ENCODE data around the gene GNL3. TPM values are rescaled to one million over a fixed set of nuclear protein-coding genes. Genes with fewer than 3 reads are reported as not detected.

The GNL3 gene
- polyA plus RNA-seq, 3 donors from 2014 or later = 27.4 to 43.3 (median 28.0) TPM

- peak in 2 of 3 donors; percentile 23 to 30 for DNase-seq
- Mint-ChIP-seq H3K4me3 (no peak overlapping the region), H3K36me3 (peaks cover 27 to 38% (median 31%) of the 10 kb centered on the region in 3 donors), H3K27me3 (ENCODE audit: low read depth in 3 of 3) (no peaks in the 10 kb centered on the region), H3K4me1 (no peaks in the 10 kb centered on the region), H3K9me3 (no peaks in the 10 kb centered on the region), H3K27ac (peak overlapping the region in 1 of 6 donors; percentile 45)
These were observed 56.7 kb downstream of the GNL3 start for GRCh38 chr3:52742418-52743041.

DNA sequence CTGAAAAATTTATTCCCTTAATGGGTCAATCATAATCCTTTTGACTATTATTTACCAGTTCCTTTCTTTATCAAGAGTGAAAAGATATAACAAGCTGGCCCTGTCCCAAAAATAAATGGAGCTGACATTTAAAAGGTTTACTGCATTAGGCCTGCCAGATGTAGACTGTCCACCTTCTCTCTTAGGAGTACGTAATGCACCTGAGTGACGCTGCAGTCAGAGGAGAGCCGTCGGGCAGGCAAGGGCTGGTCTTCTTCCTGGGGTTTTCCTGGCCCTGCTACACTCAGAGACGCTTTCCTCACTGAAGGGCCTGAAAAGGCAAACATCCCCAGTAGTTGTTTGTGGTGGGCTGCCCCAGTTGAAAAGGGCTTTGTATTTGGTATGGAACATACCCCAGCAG, 57.3 kb downstream of the GNL3 start:
- Mint-ChIP-seq H3K27ac (no peak overlapping the region), H3K36me3 (peaks cover 27 to 37% (median 31%) of the 10 kb centered on the region in 3 donors), H3K4me3 (no peak overlapping the region), H3K27me3 (ENCODE audit: low read depth in 3 of 3) (peaks cover 0 to 1% (median 0%) of the 10 kb centered on the region in 3 donors), H3K9me3 (no peaks in the 10 kb centered on the region), H3K4me1 (no peaks in the 10 kb centered on the region)
- DNase-seq = no peak

DNA sequence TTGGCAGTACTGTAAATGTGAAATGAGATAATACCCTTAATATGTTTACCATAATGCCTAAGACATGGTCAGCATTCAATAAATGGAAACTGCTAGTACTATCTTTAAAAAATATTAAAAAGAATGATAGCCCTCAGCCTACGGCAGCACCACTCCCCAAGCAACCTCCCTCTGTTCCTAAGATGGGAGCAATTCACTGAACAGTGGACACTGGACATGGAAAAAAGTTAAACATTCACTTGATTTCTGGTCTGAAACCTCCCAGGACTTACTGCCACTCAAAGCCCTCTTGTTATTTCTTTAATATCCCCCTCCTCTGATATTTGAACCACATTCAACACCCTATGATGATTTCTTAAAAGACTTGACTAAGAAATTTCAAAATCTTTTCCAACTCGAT, 57.9 kb downstream of the GNL3 start:
- Mint-ChIP-seq H3K27me3 (ENCODE audit: low read depth in 3 of 3) (peaks cover 0 to 1% (median 0%) of the 10 kb centered on the region in 3 donors), H3K4me3 (no peak overlapping the region), H3K4me1 (no peaks in the 10 kb centered on the region), H3K27ac (peak overlapping the region in 1 of 6 donors; percentile 40), H3K9me3 (no peaks in the 10 kb centered on the region), H3K36me3 (peaks cover 32 to 42% (median 36%) of the 10 kb centered on the region in 3 donors)
- no peak for DNase-seq

Other genes with a start within 250 kb of the GNL3 start
- not detected for gene SEMA3G, start 240.9 kb upstream of the GNL3 start, polyA plus RNA-seq
- not detected for gene TNNC1, start 232.0 kb upstream of the GNL3 start, polyA plus RNA-seq
- gene NISCH, start 230.4 kb upstream of the GNL3 start, polyA plus RNA-seq = 10 to 100 TPM; 11.3 to 25.9 (median 12.3) TPM
- gene STAB1, start 190.7 kb upstream of the GNL3 start, polyA plus RNA-seq = under 1 TPM in 1 of 3 donors, not detected in 2; 0.10 TPM
- under 1 TPM in 2 of 3 donors, not detected in 1; 0.26 to 0.53 TPM for gene NT5DC2, start 152.2 kb upstream of the GNL3 start, polyA plus RNA-seq
- 10 to 100 TPM; 11.7 to 27.2 (median 13.9) TPM for gene UQCC5, start 149.4 kb upstream of the GNL3 start, polyA plus RNA-seq
- 100 to 1,000 TPM in 1 of 3 donors, 10 to 100 TPM in 2; 52.4 to 116 (median 66.4) TPM for gene PBRM1, start 119 bp upstream of the GNL3 start, polyA plus RNA-seq
- 10 to 100 TPM; 72.7 to 81.9 (median 73.5) TPM for gene GLT8D1, start 19.8 kb downstream of the GNL3 start, polyA plus RNA-seq
- 100 to 1,000 TPM; 261 to 411 (median 304) TPM for gene SPCS1, start 20.1 kb downstream of the GNL3 start, polyA plus RNA-seq
- gene NEK4, start 84.9 kb downstream of the GNL3 start, polyA plus RNA-seq = 10 to 100 TPM in 1 of 3 donors, 1 to 10 TPM in 1, under 1 TPM in 1; 0.77 to 10.1 (median 5.1) TPM
- not detected for gene ITIH1, start 91.6 kb downstream of the GNL3 start, polyA plus RNA-seq
- not detected for gene ITIH3, start 108.8 kb downstream of the GNL3 start, polyA plus RNA-seq
- under 1 TPM in 1 of 3 donors, not detected in 2; 0.71 TPM for gene ITIH4, start 144.6 kb downstream of the GNL3 start, polyA plus RNA-seq
- gene MUSTN1, start 149.0 kb downstream of the GNL3 start, polyA plus RNA-seq = not detected
- gene STIMATE, start 211.5 kb downstream of the GNL3 start, polyA plus RNA-seq = 10 to 100 TPM in 1 of 3 donors, 1 to 10 TPM in 2; 3.3 to 11.0 (median 8.2) TPM

All from immature natural killer cell (primary cell).